HL-60 (cell line): Measurements from ENCODE around the gene ABCA7.

Experiments
- CTCF ChIP-seq: IDR thresholded peaks from one replicate; pipeline ENCODE4 v1.5.1; 2011; ENCODE audit warnings: low read length, control low read depth, inconsistent platforms; ENCODE audit not compliant: insufficient read depth
- GABPA ChIP-seq: IDR thresholded peaks from 2 replicates; pipeline ENCODE4 v1.6.1; 2012; ENCODE audit warnings: low read depth
- POLR2AphosphoS5 ChIP-seq: IDR thresholded peaks from 2 replicates; pipeline ENCODE4 v1.6.1; 2012; ENCODE audit warnings: low read depth
- REST ChIP-seq: IDR thresholded peaks from 2 replicates; pipeline ENCODE4 v1.6.1; 2012; ENCODE audit warnings: low read depth; ENCODE audit not compliant: insufficient replicate concordance
- SPI1 ChIP-seq: IDR thresholded peaks from 2 replicates; pipeline ENCODE4 v1.6.1; 2012; ENCODE audit warnings: low read depth, mild to moderate bottlenecking, borderline replicate concordance

GRCh38 chr19:1049106-1049505, 9.2 kb downstream of the ABCA7 start:
- TF ChIP-seq CTCF = no peak
- no peak for TF ChIP-seq POLR2AphosphoS5
- TF ChIP-seq REST = no peak
- TF ChIP-seq GABPA = no peak
- no peak for TF ChIP-seq SPI1
